22Rv1 (cell line): ENCODE data around the gene NCK2.

ENCODE experiments used
- ZFX ChIP-seq: fragments of 450-650 bp; IDR thresholded peaks from 2 replicates; pipeline ENCODE4 v1.6.1; 2017; ENCODE audit warnings: antibody characterized with exemption, borderline replicate concordance
- TF ChIP-seq, protein P1 (sequence below): fragments of 450-650 bp; IDR thresholded peaks from 2 replicates; pipeline ENCODE4 v1.5.1; 2017; ENCODE audit warnings: mild to moderate bottlenecking

DNA sequence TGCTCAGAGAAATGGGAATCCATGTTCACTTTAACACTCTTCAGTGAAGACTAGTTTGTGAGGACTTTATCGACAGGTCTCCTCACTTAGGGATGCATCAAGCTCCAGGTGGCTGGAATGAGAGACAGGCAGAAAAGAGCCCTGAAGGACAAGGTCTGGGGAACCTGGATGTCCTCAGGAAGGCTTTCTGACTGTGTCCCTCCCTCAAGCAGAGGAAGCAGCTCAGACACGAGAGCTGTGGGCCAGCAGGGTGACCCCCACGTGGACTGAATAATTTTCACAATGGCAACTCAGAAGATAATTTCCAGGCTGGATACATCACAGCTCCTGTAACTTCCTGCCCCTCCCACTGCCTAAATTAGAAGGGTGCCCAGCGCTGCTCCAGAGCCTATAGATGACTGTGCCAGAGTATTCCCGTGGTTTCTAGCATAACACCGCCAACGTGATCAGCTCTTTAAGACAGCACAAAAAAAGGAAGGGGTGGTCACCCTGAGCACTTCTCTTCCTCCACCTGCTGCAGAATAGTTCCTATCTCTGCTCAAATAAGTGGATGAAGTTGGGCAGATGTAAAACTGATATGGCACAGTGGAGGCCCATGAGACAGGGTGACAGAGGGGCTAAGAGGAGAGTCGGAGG, 25.7 kb upstream of the NCK2 start:
- TF ChIP-seq, protein P1, sequence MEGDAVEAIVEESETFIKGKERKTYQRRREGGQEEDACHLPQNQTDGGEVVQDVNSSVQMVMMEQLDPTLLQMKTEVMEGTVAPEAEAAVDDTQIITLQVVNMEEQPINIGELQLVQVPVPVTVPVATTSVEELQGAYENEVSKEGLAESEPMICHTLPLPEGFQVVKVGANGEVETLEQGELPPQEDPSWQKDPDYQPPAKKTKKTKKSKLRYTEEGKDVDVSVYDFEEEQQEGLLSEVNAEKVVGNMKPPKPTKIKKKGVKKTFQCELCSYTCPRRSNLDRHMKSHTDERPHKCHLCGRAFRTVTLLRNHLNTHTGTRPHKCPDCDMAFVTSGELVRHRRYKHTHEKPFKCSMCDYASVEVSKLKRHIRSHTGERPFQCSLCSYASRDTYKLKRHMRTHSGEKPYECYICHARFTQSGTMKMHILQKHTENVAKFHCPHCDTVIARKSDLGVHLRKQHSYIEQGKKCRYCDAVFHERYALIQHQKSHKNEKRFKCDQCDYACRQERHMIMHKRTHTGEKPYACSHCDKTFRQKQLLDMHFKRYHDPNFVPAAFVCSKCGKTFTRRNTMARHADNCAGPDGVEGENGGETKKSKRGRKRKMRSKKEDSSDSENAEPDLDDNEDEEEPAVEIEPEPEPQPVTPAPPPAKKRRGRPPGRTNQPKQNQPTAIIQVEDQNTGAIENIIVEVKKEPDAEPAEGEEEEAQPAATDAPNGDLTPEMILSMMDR: no peak
- no peak for TF ChIP-seq ZFX
